A549 (cell line): ENCODE measurements around the gene EEFSEC. TPM values are rescaled to one million over a fixed set of nuclear protein-coding genes. Genes with fewer than 3 reads are reported as not detected.

Source experiments
- ATAC-seq, 2 experiments: fragments of 200-7000 bp in 1 of 2; fragments of >200 bp in 1 of 2; cut with Nextera tagmentation in 1 of 2; cut with Tn5 transposase in 1 of 2; 3 replicates each; pipeline versions ENCODE4 v1.8.0 to v1.9.1; 2018 to 2020; ENCODE audit warnings: mild to moderate bottlenecking in 1 of 2, moderate library complexity in 1 of 2
- CTCF ChIA-PET: fragments of 300-600 bp; sonication (Branson Sonifier 250); formaldehyde crosslinking; extraction: SDS; loops from one replicate; lab custom pipeline; 2021; ENCODE audit warnings: antibody characterized with exemption, inconsistent platforms; lab: Yijun Ruan, JAX
- POLR2A ChIA-PET: fragments of 350-600 bp; formaldehyde crosslinking; extraction: SDS; loops from one replicate; lab custom pipeline; 2021; ENCODE audit warnings: antibody characterized with exemption, inconsistent platforms; lab: Yijun Ruan, JAX
- DNase-seq, 2 experiments: peaks; one replicate each; pipeline versions ENCODE4 v3.0.0 to v3.0.0-alpha.2; 2011 to 2016; ENCODE audit warnings: low read depth in 1 of 2, low spot score in 1 of 2
- FAIRE-seq: peaks from 2 replicates; lab custom pipeline; 2011; peaks lifted over from hg19 to GRCh38; lab: Jason Lieb, UNC
- H3K27ac ChIP-seq, 2 experiments: fragments of >200 bp; sonication (Bioruptor Twin); formaldehyde crosslinking; 3 replicates each; pipeline ENCODE4 v1.5.1; 2016 to 2017
- H3K4me1 ChIP-seq: fragments of >200 bp; sonication (Bioruptor Twin); formaldehyde crosslinking; 3 replicates; pipeline ENCODE4 v1.6.1; 2016
- H3K4me2 ChIP-seq: fragments of >200 bp; sonication (Bioruptor Twin); formaldehyde crosslinking; 3 replicates; pipeline ENCODE4 v1.6.1; 2016
- H3K4me3 ChIP-seq: fragments of >200 bp; sonication (Bioruptor Twin); formaldehyde crosslinking; 3 replicates; pipeline ENCODE4 v1.5.1; 2016
- H3K9me3 ChIP-seq: fragments of >200 bp; sonication (Bioruptor Twin); formaldehyde crosslinking; 3 replicates; pipeline ENCODE4 v1.6.1; 2016
- HEYL ChIP-seq: fragments of 250-450 bp; sonication (Bioruptor Pico); IDR thresholded peaks from 2 replicates; pipeline ENCODE4 v1.8.0; 2021; ENCODE audit warnings: mild to moderate bottlenecking, moderate library complexity
- HOXA7 ChIP-seq: fragments of 250-450 bp; sonication (Bioruptor Pico); IDR thresholded peaks from 2 replicates; pipeline ENCODE4 v1.5.0; 2020; ENCODE audit warnings: mild to moderate bottlenecking, moderate library complexity
- HOXB5 ChIP-seq: fragments of 250-450 bp; sonication (Bioruptor Pico); IDR thresholded peaks from 2 replicates; pipeline ENCODE4 v1.5.0; 2020; ENCODE audit warnings: mild to moderate bottlenecking, moderate library complexity
- JUN ChIP-seq, 2 experiments: fragments of >200 bp; sonication (Bioruptor Twin); formaldehyde crosslinking; IDR thresholded peaks; 2 replicates in 1 of 2; 3 replicates in 1 of 2; pipeline ENCODE4 v1.6.1; 2016 to 2017
- MAFK ChIP-seq: fragments of 450-650 bp; IDR thresholded peaks from 2 replicates; pipeline ENCODE4 v1.6.1; 2014; ENCODE audit not compliant: partially characterized antibody
- RAD21 ChIP-seq, 2 experiments: fragments of >200 bp in 1 of 2; sonication (Bioruptor Twin) in 1 of 2; formaldehyde crosslinking in 1 of 2; IDR thresholded peaks in 1 of 2; conservative IDR thresholded peaks in 1 of 2; 2 replicates in 1 of 2; 3 replicates in 1 of 2; pipeline ENCODE4 v1.6.1; 2012 to 2018; ENCODE audit warnings: inconsistent platforms in 1 of 2
- TP53 ChIP-seq: fragments of 250-450 bp; sonication (Bioruptor Pico); IDR thresholded peaks from 2 replicates; pipeline ENCODE4 v1.5.0; 2021; ENCODE audit warnings: mild to moderate bottlenecking, moderate library complexity
- ZC3H11A ChIP-seq: fragments of 450-650 bp; IDR thresholded peaks from 2 replicates; pipeline ENCODE4 v1.6.1; 2014; ENCODE audit warnings: antibody characterized with exemption, mild to moderate bottlenecking
- ZSCAN20 ChIP-seq: fragments of 250-450 bp; sonication (Bioruptor Pico); IDR thresholded peaks from 2 replicates; pipeline ENCODE4 v1.8.0; 2022; ENCODE audit warnings: mild to moderate bottlenecking, moderate library complexity
- WGBS: methylation state at CpG from one replicate; pipeline ENCODE4 v1.1.6; 2017; ENCODE audit errors: missing lambda C conversion rate; 5-methylcytosine and 5-hydroxymethylcytosine counted together
- polyA plus RNA-seq, 4 experiments: library from polyadenylated mRNA; depleted of rRNA in 3 of 4; stranded (reverse); fragments of >200 nt; fragmentation: RNase III in 1 of 4; extraction: RNeasy Plus Mini Kit Qiagen cat#74134 plus additional on column Dnase treatment in 1 of 4; gene quantifications; 2 replicates in 3 of 4; 3 replicates in 1 of 4; pipeline ENCODE4 v1.2.3, GENCODE V29; 2011 to 2017
- TF ChIP-seq, protein P1 (sequence below): fragments of >200 bp; sonication (Bioruptor Twin); formaldehyde crosslinking; IDR thresholded peaks from 3 replicates; pipeline ENCODE4 v1.6.1; 2016
- TF ChIP-seq, protein P2 (sequence below): fragments of 250-450 bp; sonication (Bioruptor Pico); IDR thresholded peaks from 2 replicates; pipeline ENCODE4 v1.5.0; 2021; ENCODE audit warnings: mild to moderate bottlenecking, moderate library complexity, borderline replicate concordance
- TF ChIP-seq, protein P3 (sequence below): fragments of >200 bp; sonication (Bioruptor Twin); formaldehyde crosslinking; IDR thresholded peaks from 3 replicates; pipeline ENCODE4 v1.5.1; 2016
- TF ChIP-seq, protein P4 (sequence below): fragments of 150-350 bp; IDR thresholded peaks from 2 replicates; pipeline ENCODE4 v1.6.1; 2014; ENCODE audit warnings: low read depth, mild to moderate bottlenecking, low read length
- TF ChIP-seq, protein P5 (sequence below): IDR thresholded peaks from 2 replicates; pipeline ENCODE4 v1.6.1; 2012; ENCODE audit warnings: low read depth, borderline replicate concordance
- TF ChIP-seq, protein P6 (sequence below): fragments of 200-600 bp; sonication (generic); IDR thresholded peaks from 2 replicates; pipeline ENCODE4 v1.6.1; 2016; ENCODE audit warnings: antibody characterized with exemption, mild to moderate bottlenecking, moderate library complexity

EEFSEC gene
- polyA plus RNA-seq, 2 of the 4 experiments (the other 2 are of a cell fraction), result 6.9 to 7.3 TPM

DNA sequence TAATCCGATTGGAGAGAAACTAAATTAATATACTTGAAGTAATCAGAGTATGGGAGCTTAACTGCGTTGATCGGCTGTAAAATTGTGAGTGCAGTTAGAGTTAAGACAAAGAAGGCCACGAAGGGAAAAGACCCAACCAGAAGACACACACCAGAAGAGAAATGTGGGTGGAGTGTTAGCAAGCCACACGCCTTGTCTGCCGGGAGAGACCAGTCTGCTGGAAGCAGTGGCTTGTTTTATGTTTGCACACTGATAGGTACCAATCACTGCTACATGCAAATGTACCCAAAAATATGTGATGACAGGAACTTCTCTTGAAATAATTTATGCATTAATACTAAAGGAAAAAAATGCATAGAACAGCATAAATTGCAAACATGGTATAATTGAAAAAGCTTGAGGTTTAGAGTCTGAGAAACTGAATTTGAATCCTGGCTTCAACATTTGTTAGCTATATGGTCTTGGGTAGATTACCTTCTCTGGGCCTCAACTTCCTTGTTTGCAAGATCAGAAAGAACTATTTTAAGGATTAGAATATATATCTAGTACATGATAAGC lies 23.1 kb downstream of the EEFSEC start:
- WGBS, result 82% methylated on average over 6 of the region's 6 CpGs
- CTCF ChIA-PET, result interaction anchor here (0.8 to 1.8 kb wide), 3 partner anchors 130 to 432 kb away, joined by 3 to 6 read pairs (median 5); no protein-coding TSS in a partner anchor
- POLR2A ChIA-PET, result no interaction called here
- no peak for FAIRE-seq
- no peak overlapping the region for H3K4me2 ChIP-seq
- no peak for DNase-seq
- no peaks in the 10 kb centered on the region for H3K4me1 ChIP-seq
- H3K9me3 ChIP-seq, result no peaks in the 10 kb centered on the region
- ATAC-seq, result no peak
- no peak for TF ChIP-seq TP53 (CRISPR knock-in tag)
- peak; percentile 65 for TF ChIP-seq MAFK
- TF ChIP-seq, all 56 proteins: peak for 1
- no peak overlapping the region for H3K4me3 ChIP-seq
- H3K27ac ChIP-seq, result no peak overlapping the region

DNA sequence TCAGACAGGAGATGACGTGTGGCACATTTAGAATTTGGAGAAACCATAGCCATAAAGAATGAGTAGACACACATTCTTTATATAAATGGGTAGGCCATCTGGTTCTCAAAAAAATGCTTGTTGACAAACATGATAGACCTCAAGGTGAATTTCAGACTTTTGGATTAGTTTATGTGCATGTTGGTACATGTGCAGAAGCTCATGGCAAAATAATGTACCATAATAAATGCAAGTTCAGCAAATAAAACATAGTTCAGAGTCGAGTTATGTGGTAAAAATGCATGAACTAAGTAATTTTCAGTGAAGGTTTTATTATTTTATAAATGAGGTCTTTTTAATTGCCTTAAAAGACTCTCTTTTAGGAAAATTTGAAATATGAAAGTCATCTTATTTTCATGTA lies 24.6 kb downstream of the EEFSEC start:
- 63% methylated on average over 2 of the region's 2 CpGs for WGBS
- TF ChIP-seq HOXB5 (CRISPR knock-in tag) (no peak), MAFK (peak; percentile 88)
- Histone ChIP-seq H3K4me3 (no peak overlapping the region), H3K27ac (no peak overlapping the region), H3K9me3 (no peaks in the 10 kb centered on the region), H3K4me2 (no peak overlapping the region), H3K4me1 (no peaks in the 10 kb centered on the region)
- DNase-seq (no peak), FAIRE-seq (no peak), ATAC-seq (no peak)
- ChIA-PET CTCF (no interaction called here), POLR2A (no interaction called here)

DNA sequence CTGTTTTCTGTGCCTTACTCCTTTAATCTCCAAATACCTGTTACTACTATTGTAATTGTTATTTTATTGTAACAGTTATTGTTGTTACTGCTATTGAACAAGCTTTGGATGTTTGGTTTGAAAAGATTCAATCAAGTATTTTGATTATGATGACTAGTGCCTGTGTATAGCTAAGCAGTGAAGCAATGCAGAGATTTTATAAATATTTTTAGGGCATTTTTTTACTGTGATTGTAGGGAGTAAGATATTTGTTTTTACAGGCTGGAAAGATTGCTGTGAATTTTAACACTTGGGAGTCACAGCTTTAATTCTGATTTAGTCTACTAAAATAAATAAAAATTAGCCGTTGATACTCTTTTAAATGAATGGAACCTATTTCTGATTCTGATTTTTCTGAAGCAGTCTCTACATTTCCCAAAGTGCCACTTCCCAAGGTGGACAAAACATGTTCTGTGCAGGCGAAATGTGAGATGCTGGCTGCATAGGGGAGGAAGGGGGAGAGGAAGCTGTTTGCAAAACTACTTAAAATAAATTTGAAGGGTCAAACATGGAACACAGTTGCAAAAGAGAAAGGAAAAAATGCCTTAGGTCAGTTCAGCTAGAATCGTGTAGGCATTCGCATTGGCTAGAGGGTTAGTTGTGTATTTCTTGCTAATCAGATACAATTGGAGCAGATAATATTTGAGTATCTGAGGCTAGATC lies 25.7 kb downstream of the EEFSEC start:
- ATAC-seq (no peak), FAIRE-seq (no peak), DNase-seq (no peak)
- no peak overlapping the region for H3K4me2 ChIP-seq
- no peaks in the 10 kb centered on the region for H3K9me3 ChIP-seq
- no peaks in the 10 kb centered on the region for H3K4me1 ChIP-seq
- CTCF ChIA-PET, result no interaction called here
- no peak for TF ChIP-seq HEYL (CRISPR knock-in tag)
- TF ChIP-seq, protein P1, sequence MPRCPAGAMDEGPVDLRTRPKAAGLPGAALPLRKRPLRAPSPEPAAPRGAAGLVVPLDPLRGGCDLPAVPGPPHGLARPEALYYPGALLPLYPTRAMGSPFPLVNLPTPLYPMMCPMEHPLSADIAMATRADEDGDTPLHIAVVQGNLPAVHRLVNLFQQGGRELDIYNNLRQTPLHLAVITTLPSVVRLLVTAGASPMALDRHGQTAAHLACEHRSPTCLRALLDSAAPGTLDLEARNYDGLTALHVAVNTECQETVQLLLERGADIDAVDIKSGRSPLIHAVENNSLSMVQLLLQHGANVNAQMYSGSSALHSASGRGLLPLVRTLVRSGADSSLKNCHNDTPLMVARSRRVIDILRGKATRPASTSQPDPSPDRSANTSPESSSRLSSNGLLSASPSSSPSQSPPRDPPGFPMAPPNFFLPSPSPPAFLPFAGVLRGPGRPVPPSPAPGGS, result no peak
- no peak for TF ChIP-seq ZSCAN20 (CRISPR knock-in tag)
- TF ChIP-seq HOXA7 (CRISPR knock-in tag), result no peak
- TF ChIP-seq, protein P2, sequence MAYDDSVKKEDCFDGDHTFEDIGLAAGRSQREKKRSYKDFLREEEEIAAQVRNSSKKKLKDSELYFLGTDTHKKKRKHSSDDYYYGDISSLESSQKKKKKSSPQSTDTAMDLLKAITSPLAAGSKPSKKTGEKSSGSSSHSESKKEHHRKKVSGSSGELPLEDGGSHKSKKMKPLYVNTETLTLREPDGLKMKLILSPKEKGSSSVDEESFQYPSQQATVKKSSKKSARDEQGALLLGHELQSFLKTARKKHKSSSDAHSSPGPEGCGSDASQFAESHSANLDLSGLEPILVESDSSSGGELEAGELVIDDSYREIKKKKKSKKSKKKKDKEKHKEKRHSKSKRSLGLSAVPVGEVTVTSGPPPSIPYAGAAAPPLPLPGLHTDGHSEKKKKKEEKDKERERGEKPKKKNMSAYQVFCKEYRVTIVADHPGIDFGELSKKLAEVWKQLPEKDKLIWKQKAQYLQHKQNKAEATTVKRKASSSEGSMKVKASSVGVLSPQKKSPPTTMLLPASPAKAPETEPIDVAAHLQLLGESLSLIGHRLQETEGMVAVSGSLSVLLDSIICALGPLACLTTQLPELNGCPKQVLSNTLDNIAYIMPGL (CRISPR knock-in tag), result no peak
- TF ChIP-seq, protein P3, sequence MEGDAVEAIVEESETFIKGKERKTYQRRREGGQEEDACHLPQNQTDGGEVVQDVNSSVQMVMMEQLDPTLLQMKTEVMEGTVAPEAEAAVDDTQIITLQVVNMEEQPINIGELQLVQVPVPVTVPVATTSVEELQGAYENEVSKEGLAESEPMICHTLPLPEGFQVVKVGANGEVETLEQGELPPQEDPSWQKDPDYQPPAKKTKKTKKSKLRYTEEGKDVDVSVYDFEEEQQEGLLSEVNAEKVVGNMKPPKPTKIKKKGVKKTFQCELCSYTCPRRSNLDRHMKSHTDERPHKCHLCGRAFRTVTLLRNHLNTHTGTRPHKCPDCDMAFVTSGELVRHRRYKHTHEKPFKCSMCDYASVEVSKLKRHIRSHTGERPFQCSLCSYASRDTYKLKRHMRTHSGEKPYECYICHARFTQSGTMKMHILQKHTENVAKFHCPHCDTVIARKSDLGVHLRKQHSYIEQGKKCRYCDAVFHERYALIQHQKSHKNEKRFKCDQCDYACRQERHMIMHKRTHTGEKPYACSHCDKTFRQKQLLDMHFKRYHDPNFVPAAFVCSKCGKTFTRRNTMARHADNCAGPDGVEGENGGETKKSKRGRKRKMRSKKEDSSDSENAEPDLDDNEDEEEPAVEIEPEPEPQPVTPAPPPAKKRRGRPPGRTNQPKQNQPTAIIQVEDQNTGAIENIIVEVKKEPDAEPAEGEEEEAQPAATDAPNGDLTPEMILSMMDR, result no peak
- TF ChIP-seq, protein P4, sequence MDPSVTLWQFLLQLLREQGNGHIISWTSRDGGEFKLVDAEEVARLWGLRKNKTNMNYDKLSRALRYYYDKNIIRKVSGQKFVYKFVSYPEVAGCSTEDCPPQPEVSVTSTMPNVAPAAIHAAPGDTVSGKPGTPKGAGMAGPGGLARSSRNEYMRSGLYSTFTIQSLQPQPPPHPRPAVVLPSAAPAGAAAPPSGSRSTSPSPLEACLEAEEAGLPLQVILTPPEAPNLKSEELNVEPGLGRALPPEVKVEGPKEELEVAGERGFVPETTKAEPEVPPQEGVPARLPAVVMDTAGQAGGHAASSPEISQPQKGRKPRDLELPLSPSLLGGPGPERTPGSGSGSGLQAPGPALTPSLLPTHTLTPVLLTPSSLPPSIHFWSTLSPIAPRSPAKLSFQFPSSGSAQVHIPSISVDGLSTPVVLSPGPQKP, result no peak
- TF ChIP-seq JUN (IDR thresholded peaks at IDR 0.05), result no peak
- TF ChIP-seq TP53 (CRISPR knock-in tag), result no peak
- TF ChIP-seq, protein P5, sequence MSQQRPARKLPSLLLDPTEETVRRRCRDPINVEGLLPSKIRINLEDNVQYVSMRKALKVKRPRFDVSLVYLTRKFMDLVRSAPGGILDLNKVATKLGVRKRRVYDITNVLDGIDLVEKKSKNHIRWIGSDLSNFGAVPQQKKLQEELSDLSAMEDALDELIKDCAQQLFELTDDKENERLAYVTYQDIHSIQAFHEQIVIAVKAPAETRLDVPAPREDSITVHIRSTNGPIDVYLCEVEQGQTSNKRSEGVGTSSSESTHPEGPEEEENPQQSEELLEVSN, result no peak
- TF ChIP-seq, protein P6, sequence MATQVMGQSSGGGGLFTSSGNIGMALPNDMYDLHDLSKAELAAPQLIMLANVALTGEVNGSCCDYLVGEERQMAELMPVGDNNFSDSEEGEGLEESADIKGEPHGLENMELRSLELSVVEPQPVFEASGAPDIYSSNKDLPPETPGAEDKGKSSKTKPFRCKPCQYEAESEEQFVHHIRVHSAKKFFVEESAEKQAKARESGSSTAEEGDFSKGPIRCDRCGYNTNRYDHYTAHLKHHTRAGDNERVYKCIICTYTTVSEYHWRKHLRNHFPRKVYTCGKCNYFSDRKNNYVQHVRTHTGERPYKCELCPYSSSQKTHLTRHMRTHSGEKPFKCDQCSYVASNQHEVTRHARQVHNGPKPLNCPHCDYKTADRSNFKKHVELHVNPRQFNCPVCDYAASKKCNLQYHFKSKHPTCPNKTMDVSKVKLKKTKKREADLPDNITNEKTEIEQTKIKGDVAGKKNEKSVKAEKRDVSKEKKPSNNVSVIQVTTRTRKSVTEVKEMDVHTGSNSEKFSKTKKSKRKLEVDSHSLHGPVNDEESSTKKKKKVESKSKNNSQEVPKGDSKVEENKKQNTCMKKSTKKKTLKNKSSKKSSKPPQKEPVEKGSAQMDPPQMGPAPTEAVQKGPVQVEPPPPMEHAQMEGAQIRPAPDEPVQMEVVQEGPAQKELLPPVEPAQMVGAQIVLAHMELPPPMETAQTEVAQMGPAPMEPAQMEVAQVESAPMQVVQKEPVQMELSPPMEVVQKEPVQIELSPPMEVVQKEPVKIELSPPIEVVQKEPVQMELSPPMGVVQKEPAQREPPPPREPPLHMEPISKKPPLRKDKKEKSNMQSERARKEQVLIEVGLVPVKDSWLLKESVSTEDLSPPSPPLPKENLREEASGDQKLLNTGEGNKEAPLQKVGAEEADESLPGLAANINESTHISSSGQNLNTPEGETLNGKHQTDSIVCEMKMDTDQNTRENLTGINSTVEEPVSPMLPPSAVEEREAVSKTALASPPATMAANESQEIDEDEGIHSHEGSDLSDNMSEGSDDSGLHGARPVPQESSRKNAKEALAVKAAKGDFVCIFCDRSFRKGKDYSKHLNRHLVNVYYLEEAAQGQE, result no peak
- TF ChIP-seq ZC3H11A, result no peak
- TF ChIP-seq RAD21 (conservative IDR thresholded peaks at IDR 0.05 in 1 of 2, IDR thresholded peaks at IDR 0.05 in 1 of 2), result no peak
- no peak overlapping the region for H3K27ac ChIP-seq
- POLR2A ChIA-PET, result no interaction called here
- no peak overlapping the region for H3K4me3 ChIP-seq
- WGBS, result 74% methylated on average over 4 of the region's 4 CpGs
